CD14-positive monocyte (primary cell): Measurements from ENCODE around the gene LRRC25. TPM values are rescaled to one million over a fixed set of nuclear protein-coding genes. Genes with fewer than 3 reads are reported as not detected.

ENCODE experiments used
- DNase-seq, 3 donors: peaks; one replicate each; pipeline ENCODE4 v3.0.0-alpha.2; 2011 to 2022
- H2AFZ ChIP-seq: 2 replicates; pipeline ENCODE4 v1.6.0; 2012; ENCODE audit warnings: mild to moderate bottlenecking, low read depth, low read length, inconsistent platforms; ENCODE audit not compliant: insufficient read depth, poor library complexity, severe bottlenecking
- H3K27ac ChIP-seq, 2 donors: 1 replicate in 1 of 2; 2 replicates in 1 of 2; pipeline ENCODE4 v1.5.1; 2012 to 2013; ENCODE audit warnings: low read length in 2 of 2, control low read depth in 1 of 2, inconsistent platforms in 1 of 2, low read depth in 1 of 2, mild to moderate bottlenecking in 1 of 2
- H3K27me3 ChIP-seq, 2 donors: one replicate each; pipeline versions ENCODE4 v1.6.0 to v1.6.1; 2011 to 2013; ENCODE audit warnings: low read length in 2 of 2; ENCODE audit not compliant: control insufficient read depth in 2 of 2, insufficient read depth in 2 of 2
- H3K36me3 ChIP-seq, 2 donors: replicated peaks in 1 of 2; 1 replicate in 1 of 2; 2 replicates in 1 of 2; pipeline versions ENCODE4 v1.5.1 to v1.6.1; 2012 to 2013; ENCODE audit warnings: low read length in 2 of 2, control low read depth in 1 of 2, inconsistent platforms in 1 of 2, mild to moderate bottlenecking in 1 of 2; ENCODE audit not compliant: insufficient read depth in 2 of 2, control insufficient read depth in 1 of 2
- H3K4me1 ChIP-seq, 2 donors: 1 replicate in 1 of 2; 2 replicates in 1 of 2; pipeline versions ENCODE4 v1.5.1 to v1.6.1; 2012 to 2013; ENCODE audit warnings: low read length in 2 of 2, control low read depth in 1 of 2, inconsistent platforms in 1 of 2, mild to moderate bottlenecking in 1 of 2, moderate library complexity in 1 of 2; ENCODE audit not compliant: insufficient read depth in 2 of 2, control insufficient read depth in 1 of 2
- H3K4me2 ChIP-seq: replicated peaks from 2 replicates; pipeline ENCODE3; 2012; ENCODE audit warnings: low read length, moderate library complexity, mild to moderate bottlenecking; ENCODE audit not compliant: poor library complexity, severe bottlenecking; ENCODE audit errors: extremely low read depth
- H3K4me3 ChIP-seq, 3 experiments: fragments of 200-600 bp in 1 of 3; sonication (generic) in 1 of 3; replicated peaks in 1 of 3; 1 replicate in 2 of 3; 2 replicates in 1 of 3; pipeline ENCODE4 v1.5.1; 2011 to 2013; ENCODE audit warnings: low read length in 3 of 3, mild to moderate bottlenecking in 3 of 3, control low read depth in 2 of 3, low read depth in 2 of 3, inconsistent platforms in 1 of 3, moderate library complexity in 1 of 3
- H3K79me2 ChIP-seq: 2 replicates; pipeline ENCODE4 v1.6.0; 2012; ENCODE audit warnings: mild to moderate bottlenecking, control low read depth, inconsistent platforms, low read length, moderate library complexity; ENCODE audit not compliant: insufficient read depth
- H3K9ac ChIP-seq: 2 replicates; pipeline ENCODE4 v1.6.0; 2017; ENCODE audit warnings: low read length, mild to moderate bottlenecking; ENCODE audit not compliant: insufficient read depth, poor library complexity, severe bottlenecking
- H3K9me3 ChIP-seq, 2 donors: replicated peaks in 1 of 2; 1 replicate in 1 of 2; 2 replicates in 1 of 2; pipeline versions ENCODE4 v1.5.1 to v1.6.1; 2012 to 2013; ENCODE audit warnings: low read length in 2 of 2, control low read depth in 1 of 2; ENCODE audit not compliant: control insufficient read depth in 1 of 2, insufficient read depth in 1 of 2
- H4K20me1 ChIP-seq: 2 replicates; pipeline ENCODE4 v1.6.0; 2012; ENCODE audit warnings: mild to moderate bottlenecking, low read length, control low read depth, moderate library complexity; ENCODE audit not compliant: insufficient read depth
- H3K27ac Mint-ChIP-seq, 7 donors: one replicate each; pipeline ENCODE4 v1.8.0; 2020; ENCODE audit warnings: mild to moderate bottlenecking in 7 of 7, mixed read lengths in 7 of 7, moderate library complexity in 6 of 7, inconsistent platforms in 2 of 7
- H3K27me3 Mint-ChIP-seq, 3 donors: one replicate each; pipeline ENCODE4 v1.8.0; 2021 to 2022; ENCODE audit warnings: low read depth in 3 of 3, mild to moderate bottlenecking in 3 of 3, mixed read lengths in 3 of 3, moderate library complexity in 3 of 3, inconsistent platforms in 1 of 3
- H3K36me3 Mint-ChIP-seq, 2 donors: one replicate each; pipeline ENCODE4 v1.8.0; 2020; ENCODE audit warnings: mixed read lengths in 2 of 2, inconsistent platforms in 1 of 2, mild to moderate bottlenecking in 1 of 2
- H3K4me1 Mint-ChIP-seq: one replicate; pipeline ENCODE4 v1.8.0; 2020; ENCODE audit warnings: mild to moderate bottlenecking, mixed read lengths
- H3K4me3 Mint-ChIP-seq, 2 donors: one replicate each; pipeline ENCODE4 v1.8.0; 2020; ENCODE audit warnings: mild to moderate bottlenecking in 2 of 2, mixed read lengths in 2 of 2, moderate library complexity in 1 of 2
- H3K9me3 Mint-ChIP-seq, 7 donors: one replicate each; pipeline ENCODE4 v1.8.0; 2020 to 2022; ENCODE audit warnings: mixed read lengths in 7 of 7, mild to moderate bottlenecking in 6 of 7, moderate library complexity in 6 of 7, inconsistent platforms in 2 of 7
- WGBS: methylation state at CpG from one replicate; pipeline ENCODE4 v1.1.5; 2013; ENCODE audit warnings: missing lambda C conversion rate; ENCODE audit not compliant: insufficient coverage; 5-methylcytosine and 5-hydroxymethylcytosine counted together
- intact Hi-C, 2 donors: fragments of 100-400 bp; cut with micrococcal nuclease; formaldehyde crosslinking; loops; one replicate each; pipeline versions ENCODE4 v1.15.0 to v1.15.1; 2023
- polyA plus RNA-seq, 3 donors: library from polyadenylated mRNA; depleted of rRNA in 1 of 3; unstranded in 2 of 3; stranded (reverse) in 1 of 3; fragments of 300-500 nt in 2 of 3; fragments of >200 nt in 1 of 3; fragmentation: Illumina TruSeq in 2 of 3; gene quantifications; 1 replicate in 2 of 3; 2 replicates in 1 of 3; pipeline ENCODE4 v1.2.3, GENCODE V29; 2012 to 2021
- TF ChIP-seq, protein P1 (sequence below): fragments of 200-600 bp; IDR thresholded peaks from one replicate; pipeline ENCODE4 v1.8.0; 2022; ENCODE audit warnings: antibody characterized with exemption, mild to moderate bottlenecking

The LRRC25 gene
- polyA plus RNA-seq, 3 donors = 173 to 581 (median 416) TPM

DNA sequence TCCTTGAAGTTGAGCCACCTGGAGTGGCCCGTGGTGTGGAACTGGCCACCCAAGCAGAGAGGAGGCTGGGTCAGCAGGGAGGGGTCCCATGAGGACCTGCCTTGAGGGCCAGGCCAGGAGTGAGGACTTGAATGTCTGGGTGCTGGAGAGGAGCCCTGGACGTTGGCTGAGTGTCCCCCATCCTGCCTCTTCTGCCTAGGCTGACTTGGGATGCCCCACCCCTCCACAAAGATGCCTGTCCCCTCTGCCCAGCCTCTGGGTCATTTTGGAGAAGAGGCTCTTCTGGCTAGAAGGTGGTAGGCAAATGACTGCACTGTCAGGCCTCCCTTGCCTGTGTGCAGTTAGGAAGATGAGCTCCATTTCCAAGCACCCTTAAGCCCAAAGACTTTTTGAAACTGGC is 23.5 kb upstream of the LRRC25 start:
- H3K4me3 Mint-ChIP-seq = peak overlapping the region; percentile 83 to 91
- H3K9ac ChIP-seq = no peak overlapping the region
- peak overlapping the region in 1 of 3 experiments; percentile 74 for H3K4me3 ChIP-seq
- H3K27me3 Mint-ChIP-seq = peaks cover 0 to 6% (median 2%) of the 10 kb centered on the region in 3 donors
- peaks cover 7 to 23% of the 10 kb centered on the region in 2 donors for H3K36me3 Mint-ChIP-seq
- no peak overlapping the region for H2AFZ ChIP-seq
- 60% methylated on average over 1 of the region's 2 CpGs for WGBS
- no peaks in the 10 kb centered on the region for H3K36me3 ChIP-seq
- H4K20me1 ChIP-seq = peaks cover 60% of the 10 kb centered on the region
- peaks cover 0 to 3% (median 0%) of the 10 kb centered on the region in 7 donors for H3K9me3 Mint-ChIP-seq
- peaks cover 50 to 68% of the 10 kb centered on the region in 2 donors for H3K4me1 ChIP-seq
- TF ChIP-seq, protein P1, sequence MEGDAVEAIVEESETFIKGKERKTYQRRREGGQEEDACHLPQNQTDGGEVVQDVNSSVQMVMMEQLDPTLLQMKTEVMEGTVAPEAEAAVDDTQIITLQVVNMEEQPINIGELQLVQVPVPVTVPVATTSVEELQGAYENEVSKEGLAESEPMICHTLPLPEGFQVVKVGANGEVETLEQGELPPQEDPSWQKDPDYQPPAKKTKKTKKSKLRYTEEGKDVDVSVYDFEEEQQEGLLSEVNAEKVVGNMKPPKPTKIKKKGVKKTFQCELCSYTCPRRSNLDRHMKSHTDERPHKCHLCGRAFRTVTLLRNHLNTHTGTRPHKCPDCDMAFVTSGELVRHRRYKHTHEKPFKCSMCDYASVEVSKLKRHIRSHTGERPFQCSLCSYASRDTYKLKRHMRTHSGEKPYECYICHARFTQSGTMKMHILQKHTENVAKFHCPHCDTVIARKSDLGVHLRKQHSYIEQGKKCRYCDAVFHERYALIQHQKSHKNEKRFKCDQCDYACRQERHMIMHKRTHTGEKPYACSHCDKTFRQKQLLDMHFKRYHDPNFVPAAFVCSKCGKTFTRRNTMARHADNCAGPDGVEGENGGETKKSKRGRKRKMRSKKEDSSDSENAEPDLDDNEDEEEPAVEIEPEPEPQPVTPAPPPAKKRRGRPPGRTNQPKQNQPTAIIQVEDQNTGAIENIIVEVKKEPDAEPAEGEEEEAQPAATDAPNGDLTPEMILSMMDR = no peak
- H3K27ac ChIP-seq = no peak overlapping the region
- H3K9me3 ChIP-seq = no peaks in the 10 kb centered on the region
- peak overlapping the region; percentile 91 for H3K4me2 ChIP-seq
- no peak for DNase-seq
- peak overlapping the region in 2 of 7 donors; percentile 41 to 53 for H3K27ac Mint-ChIP-seq
- H3K79me2 ChIP-seq = peaks cover 50% of the 10 kb centered on the region
- peaks cover 67% of the 10 kb centered on the region for H3K4me1 Mint-ChIP-seq
- intact Hi-C loops = no loop called here
- no peaks in the 10 kb centered on the region for H3K27me3 ChIP-seq

GRCh38 chr19:18419699-18420460 is 22.5 kb upstream of the LRRC25 start:
- TF ChIP-seq, protein P1 = peak; percentile 31
- Mint-ChIP-seq H3K36me3 (peaks cover 7 to 20% of the 10 kb centered on the region in 2 donors), H3K27me3 (peaks cover 0 to 6% (median 2%) of the 10 kb centered on the region in 3 donors), H3K9me3 (peaks cover 0 to 3% (median 0%) of the 10 kb centered on the region in 7 donors), H3K27ac (peak overlapping the region; percentile 31 to 83 (median 67)), H3K4me1 (peaks cover 69% of the 10 kb centered on the region), H3K4me3 (peak overlapping the region; percentile 83 to 91)
- peak overlapping the region in 1 of 2 donors; percentile 8 for H3K27ac ChIP-seq
- peaks cover 60 to 79% of the 10 kb centered on the region in 2 donors for H3K4me1 ChIP-seq
- H2AFZ ChIP-seq = peak overlapping the region; percentile 47
- no peak for DNase-seq
- under 1% methylated on average over 97 of the region's 97 CpGs for WGBS
- intact Hi-C loops = loop anchor here (2.0 to 10.0 kb wide), 4 partner anchors 27 to 215 kb away; partner anchors contain the start of genes IQCN (in 2 of the 2) and RAB3A (in 1 of the 2)
- H3K4me3 ChIP-seq = peak overlapping the region; percentile 49 to 74 (median 59)
- H3K9ac ChIP-seq = peak overlapping the region; percentile 90
- H3K4me2 ChIP-seq = peak overlapping the region; percentile 91
- no peaks in the 10 kb centered on the region for H3K9me3 ChIP-seq
- H3K79me2 ChIP-seq = peaks cover 50% of the 10 kb centered on the region
- H4K20me1 ChIP-seq = peaks cover 50% of the 10 kb centered on the region
- no peaks in the 10 kb centered on the region for H3K36me3 ChIP-seq
- H3K27me3 ChIP-seq = no peaks in the 10 kb centered on the region
